GM12891 (cell line): ENCODE measurements around the gene BMF.

Experiments used
- POLR2A ChIP-seq: IDR thresholded peaks from 2 replicates; pipeline ENCODE4 v1.6.1; 2011; ENCODE audit warnings: low read depth, low read length, control low read depth
- POLR2AphosphoS5 ChIP-seq: IDR thresholded peaks from 2 replicates; pipeline ENCODE4 v1.6.1; 2011; ENCODE audit warnings: low read depth, low read length, control low read depth
- POU2F2 ChIP-seq: IDR thresholded peaks from 2 replicates; pipeline ENCODE4 v1.6.1; 2011; ENCODE audit warnings: low read depth, mild to moderate bottlenecking, control low read depth, low read length, moderate library complexity
- SPI1 ChIP-seq: IDR thresholded peaks from 2 replicates; pipeline ENCODE4 v1.6.1; 2011; ENCODE audit warnings: low read depth, low read length, control low read depth
- TAF1 ChIP-seq: IDR thresholded peaks from 2 replicates; pipeline ENCODE4 v1.6.1; 2011; ENCODE audit warnings: low read depth, low read length, control low read depth

DNA sequence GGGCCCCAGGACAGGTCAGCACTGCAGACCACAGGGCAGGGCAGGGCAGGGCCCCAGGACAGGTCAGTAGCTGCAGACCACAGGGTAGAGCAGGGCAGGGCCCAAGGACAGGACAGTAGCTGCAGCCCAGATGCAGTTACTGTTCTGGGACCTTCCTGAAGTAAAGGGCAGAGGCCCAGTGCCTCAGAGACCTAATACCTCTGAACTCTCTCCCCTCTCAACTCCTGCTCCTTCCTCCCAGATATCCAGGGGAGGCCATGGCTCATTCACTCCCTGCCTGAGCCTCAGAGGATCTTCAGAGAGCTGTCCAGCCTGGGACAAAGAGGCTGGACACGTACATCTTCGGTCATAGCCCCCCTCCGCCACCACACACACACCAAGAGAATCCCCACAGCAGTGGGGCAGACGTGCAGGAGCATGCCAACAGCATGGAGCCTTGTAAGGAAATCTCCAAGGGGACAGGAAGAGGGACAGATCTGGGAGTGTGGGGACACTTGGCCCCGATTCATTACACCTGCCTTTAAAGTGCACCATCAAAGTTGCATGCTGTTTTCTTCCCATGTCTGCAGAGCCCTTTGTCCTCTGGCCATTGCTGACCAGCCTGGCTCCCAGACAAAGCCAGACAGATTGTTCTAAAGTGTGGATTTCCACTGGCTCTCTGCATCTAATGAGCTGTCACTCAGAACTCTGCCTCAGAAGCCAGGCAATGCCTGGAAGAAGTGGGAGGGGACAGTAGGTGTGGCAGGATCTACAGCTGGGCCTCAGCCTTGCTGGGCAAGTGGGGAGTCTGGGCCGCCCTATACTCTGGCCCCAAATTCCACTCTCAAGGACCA is 28.0 kb upstream of the BMF start:
- TF ChIP-seq POLR2A, result no peak
- no peak for TF ChIP-seq POLR2AphosphoS5
- no peak for TF ChIP-seq POU2F2
- no peak for TF ChIP-seq TAF1
- no peak for TF ChIP-seq SPI1
